ENCODE data around the gene DEFB131B.
A peak's percentile ranks its signal among the peaks of the same experiment; 100 is the strongest.
"Not testable (repeated sequence)": the region's sequence is repeated elsewhere in the genome, so short reads cannot be mapped to it uniquely, and the experiment has no call there.

DEFB131B gene, protein sequence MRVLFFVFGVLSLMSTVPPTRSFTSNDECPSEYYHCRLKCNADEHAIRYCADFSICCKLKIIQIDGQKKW

DNA sequence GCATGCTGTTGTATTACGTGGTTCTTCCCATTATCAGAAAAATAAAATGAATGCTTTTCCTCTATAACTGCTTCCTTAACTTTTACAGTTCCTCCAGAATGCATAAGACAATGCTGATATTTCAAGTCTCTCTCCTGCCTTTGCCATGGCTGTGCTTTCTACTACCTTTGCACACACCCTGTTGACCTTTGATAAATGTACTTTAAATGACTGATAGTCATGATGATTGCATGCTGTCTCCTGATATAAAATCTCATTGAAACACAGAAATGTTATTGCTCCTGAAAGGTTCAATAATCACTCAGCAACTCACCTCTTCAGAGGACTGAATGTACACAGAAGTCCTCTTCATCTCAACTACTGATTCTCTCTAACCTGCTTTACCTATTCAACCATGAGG lies at the start of gene DEFB131B:
DEFB131B (plus strand) TSS at position 395 of the 400 bp plus-strand sequence; CDS start at position 395, 0 bp downstream.
- DNase-seq, result not testable (repeated sequence)

DNA sequence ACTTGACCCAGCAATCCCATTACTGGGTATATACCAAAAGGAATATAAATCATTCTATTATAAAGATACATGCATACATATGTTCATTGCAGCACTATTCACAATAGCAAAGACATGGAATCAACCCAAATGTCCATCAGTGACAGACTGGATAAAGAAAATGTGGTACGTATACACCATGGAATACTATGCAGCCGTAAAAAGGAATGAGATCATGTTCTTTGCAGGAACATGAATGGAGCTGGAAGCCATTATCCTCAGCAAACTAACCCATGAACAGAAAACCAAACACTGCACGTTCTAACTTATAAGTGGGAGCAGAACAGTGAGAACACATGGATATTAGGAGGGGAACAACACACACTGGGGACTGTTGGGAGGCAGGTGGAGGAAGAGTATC lies 49.0 kb upstream of the DEFB131B start:
- DNase-seq, result not testable (repeated sequence)

DNA sequence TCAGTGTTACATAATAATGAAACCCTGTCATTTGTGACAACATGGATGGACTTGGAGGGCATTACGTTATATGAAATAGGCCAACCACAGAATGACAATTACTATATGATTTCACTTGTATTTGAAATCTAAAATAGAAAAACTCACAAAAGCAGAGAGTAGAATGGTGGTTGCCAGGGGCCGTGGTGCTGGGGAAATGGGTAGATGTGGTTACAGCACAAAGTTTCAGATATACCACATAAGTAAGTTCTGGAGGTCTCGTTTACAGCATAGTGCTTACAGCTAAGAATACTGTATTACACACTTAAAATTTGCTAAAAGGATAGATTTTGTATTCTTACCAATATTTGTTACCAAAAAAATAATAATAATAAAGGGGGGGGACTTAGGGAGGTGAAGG lies 48.6 kb upstream of the DEFB131B start:
- not testable (repeated sequence) for DNase-seq

GRCh38 chr11:71832811-71833210 lies 45.4 kb upstream of the DEFB131B start, which contains the start of gene DEFB108B:
DEFB108B (plus strand) TSS chr11:71833200; CDS start chr11:71833200, 0 bp downstream.
- not testable (repeated sequence) for DNase-seq

DNA sequence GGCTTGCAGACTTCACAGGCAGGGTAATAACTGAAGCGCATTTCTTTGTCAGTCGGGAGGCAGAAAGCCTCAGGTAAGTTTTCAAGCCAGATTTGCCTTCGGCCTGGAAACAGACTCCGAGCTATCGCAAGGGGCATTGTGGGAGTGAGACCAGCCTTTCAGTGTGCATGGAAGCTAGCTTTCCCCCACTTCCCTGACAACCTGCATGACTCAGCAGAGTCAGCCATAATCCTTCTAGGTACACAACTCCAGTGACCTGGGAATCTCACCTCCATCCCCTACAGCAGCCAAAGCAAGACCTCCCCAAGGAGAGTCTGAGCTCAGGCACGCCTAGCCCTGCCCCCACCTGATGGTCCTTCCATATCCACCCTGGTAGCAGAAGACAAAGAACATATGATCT lies 35.5 kb upstream of the DEFB131B start:
- not testable (repeated sequence) for DNase-seq

DNA sequence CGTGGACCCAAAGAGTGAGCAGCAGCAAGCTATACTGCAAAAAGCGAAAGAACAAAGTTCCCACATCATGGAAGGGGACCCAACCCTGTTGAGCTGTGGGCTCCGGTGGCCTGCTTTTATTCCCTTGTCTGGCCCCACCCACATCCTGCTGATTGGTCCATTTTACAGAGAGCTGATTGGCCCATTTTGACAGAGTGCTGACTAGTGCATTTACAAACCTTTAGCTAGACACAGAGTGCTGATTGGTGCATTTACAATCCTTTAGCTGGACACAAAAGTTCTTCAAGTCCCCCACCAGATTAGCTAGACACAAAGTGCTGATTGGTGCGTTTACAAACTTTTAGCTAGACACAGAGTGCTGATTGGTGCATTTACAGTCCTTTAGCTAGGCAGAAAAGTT lies 34.9 kb upstream of the DEFB131B start:
- DNase-seq, result not testable (repeated sequence)

- DNase-seq, result no peak
Measured at GRCh38 chr11:71843858-71844257, 34.4 kb upstream of the DEFB131B start.

- not testable (repeated sequence) for DNase-seq
Measured at GRCh38 chr11:71853895-71854294, 24.4 kb upstream of the DEFB131B start.

GRCh38 chr11:71855880-71856279 lies 22.4 kb upstream of the DEFB131B start:
- DNase-seq, result not testable (repeated sequence)

GRCh38 chr11:71860835-71861234 lies 17.4 kb upstream of the DEFB131B start:
- not testable (repeated sequence) for DNase-seq

DNA sequence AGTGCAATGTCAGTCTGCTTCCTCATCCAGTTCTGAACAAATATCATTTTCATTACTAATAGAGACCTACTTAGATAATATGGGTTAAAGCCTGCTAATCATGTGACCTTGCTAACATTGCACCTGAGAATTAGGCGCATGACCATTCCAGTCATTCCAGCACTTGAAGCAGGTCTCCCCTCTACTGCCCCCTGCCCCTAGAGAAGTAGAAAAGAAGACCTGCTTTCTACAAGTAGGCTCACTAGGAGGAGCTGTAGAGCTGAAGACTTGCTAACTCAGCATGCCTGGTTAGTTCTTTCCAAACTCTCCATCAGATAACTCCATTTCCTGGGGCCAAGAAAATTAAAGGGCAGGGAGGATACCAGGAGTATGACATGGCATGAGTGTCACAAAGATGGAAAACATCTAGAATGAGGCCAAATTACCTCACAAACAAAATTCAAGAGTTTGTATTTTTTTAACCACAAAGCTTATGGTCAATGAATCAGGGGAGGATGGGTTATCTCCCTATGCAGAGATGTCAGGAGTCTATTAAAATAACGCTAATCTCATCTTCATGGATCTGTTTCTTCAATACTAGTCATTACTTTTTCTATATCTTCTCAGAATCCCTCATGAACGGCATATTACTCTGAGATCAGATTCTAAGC lies 14.2 kb upstream of the DEFB131B start:
- DNase-seq, result peak; percentile 44

GRCh38 chr11:71867209-71867608 lies 11.0 kb upstream of the DEFB131B start:
- not testable (repeated sequence) for DNase-seq

GRCh38 chr11:71869931-71870330 lies 8.3 kb upstream of the DEFB131B start:
- DNase-seq, result not testable (repeated sequence)

DNA sequence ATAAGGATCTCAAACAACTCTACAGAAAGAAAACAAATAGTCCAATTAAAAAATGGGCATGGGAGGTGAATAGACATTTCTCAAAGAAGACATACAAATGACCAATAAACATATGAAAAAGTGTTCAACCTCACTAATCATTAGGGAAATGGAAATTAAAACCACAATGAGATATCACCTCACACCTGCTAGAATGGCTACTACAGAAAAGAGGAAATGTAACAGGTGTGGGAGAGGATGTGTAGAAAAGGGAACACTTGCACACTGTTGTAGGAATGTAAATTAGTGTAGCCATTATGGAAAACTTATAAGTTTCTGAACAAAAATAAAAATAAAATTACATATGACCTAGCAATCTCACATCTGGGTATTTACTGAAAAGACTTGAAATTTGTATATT lies 7.6 kb upstream of the DEFB131B start:
- DNase-seq, result not testable (repeated sequence)

DNA sequence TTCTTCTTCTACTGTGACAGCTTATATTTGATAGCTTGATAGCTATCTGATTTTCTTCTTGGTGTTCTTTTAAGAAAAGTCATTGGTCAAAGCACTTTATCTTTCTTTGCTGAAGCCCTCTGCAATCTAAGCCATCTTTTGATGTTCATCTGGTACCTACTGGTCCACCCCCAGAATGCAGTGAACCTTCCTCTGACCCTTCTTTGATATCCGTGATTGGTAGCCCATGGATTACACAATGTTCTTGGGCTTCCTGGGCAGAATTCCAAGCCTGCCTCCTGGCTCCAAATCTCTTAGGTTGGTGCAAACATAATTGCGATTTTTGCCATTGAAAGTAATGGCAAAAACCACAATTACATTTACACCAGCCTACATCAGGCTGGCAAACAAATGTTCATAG lies 2.0 kb upstream of the DEFB131B start:
- DNase-seq, result not testable (repeated sequence)

GRCh38 chr11:71885806-71886205 lies 7.6 kb downstream of the DEFB131B start:
- DNase-seq, result not testable (repeated sequence)

- not testable (repeated sequence) for DNase-seq
Measured at GRCh38 chr11:71888335-71889010, 10.2 kb downstream of the DEFB131B start.

- not testable (repeated sequence) for DNase-seq
Measured at GRCh38 chr11:71889181-71889872, 11.1 kb downstream of the DEFB131B start.

DNA sequence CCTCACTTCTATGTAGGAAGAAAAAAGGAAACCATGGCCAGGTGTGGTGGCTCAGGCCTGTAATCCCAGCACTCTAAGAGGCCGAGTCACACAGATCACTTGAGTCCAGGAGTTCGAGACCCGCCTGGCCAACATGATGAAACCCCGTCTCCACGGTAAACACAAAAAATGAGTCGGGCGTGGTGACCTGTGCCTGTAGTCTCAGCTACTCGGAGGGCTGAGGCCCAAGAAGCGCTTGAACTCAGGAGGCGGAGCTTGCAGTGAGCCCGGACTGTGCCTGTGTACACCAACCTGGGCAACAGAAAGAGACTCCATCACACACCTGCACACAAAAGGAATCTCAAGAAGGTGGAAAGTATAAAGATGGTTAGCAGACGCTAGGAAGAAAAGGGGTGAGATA lies 17.7 kb downstream of the DEFB131B start:
- no peak for DNase-seq

GRCh38 chr11:71901137-71901536 lies 22.9 kb downstream of the DEFB131B start:
- DNase-seq, result not testable (repeated sequence)

DNA sequence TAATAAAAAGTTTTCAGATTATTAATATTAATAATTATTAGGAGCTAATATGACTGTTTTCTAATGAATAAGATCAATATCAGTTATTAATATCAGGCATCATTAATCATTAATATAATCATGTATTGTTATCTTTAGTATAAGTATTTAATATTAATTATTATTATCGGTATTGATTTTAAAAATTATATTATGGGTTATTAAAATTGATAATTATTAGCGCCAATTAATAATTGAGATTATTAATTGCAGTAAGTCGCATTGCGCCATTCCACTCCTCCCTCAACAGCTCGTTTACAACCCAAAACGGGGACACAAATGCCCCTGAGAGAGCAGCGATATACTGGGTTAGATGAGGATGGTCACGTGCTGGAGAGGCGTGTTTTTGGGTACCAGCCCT lies 30.0 kb downstream of the DEFB131B start:
- DNase-seq, result no peak

DNA sequence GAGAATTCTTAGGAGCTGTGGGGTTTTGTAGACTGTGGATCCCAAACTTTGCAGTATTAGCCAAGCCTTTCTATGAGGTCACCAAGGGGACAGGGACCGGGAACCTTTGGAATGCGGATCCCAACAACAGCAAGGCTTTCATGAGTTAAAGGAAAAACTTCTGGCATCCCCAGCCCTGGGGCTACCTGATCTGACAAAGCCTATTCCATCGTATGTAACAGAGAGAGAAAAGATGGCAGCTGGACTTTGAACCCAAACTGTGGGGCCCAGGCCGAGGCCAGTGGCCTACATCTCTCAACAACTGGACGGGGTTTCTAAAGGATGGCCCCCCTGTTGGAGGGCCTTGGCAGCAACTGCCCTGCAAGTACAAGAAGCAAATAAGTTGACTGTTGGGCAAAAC lies 32.5 kb downstream of the DEFB131B start:
- DNase-seq, result not testable (repeated sequence)

DNA sequence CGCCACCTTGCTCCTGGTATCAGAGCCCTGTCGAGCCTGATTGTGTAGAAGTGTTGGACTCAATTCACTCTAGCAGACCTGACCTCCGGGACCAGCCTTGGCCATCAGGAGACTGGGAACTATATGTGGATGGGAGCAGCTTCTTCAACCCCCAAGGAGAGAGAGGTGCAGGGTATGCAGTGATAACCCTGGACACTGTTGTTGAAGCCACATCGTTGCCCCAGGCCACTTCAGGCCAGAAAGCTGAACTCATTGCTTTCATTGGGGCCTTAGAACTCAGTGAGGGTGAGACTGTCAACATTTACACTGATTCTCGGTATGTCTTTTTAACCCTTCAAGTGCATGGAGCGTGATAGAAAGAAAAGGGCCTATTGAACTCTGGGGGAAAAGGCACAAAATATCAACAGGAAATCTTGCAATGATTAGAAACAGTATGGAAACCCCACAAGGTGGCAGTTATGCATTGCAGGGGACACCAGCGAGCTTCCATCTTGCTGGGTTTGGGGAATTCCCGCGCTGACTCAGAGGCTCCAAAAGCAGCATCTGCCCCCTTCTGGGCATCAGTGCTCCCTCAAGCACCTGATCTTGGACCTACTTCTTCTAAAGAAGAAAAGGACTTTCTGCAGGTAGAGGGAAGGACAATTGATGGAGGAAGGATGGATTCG lies 33.2 kb downstream of the DEFB131B start:
- DNase-seq, result not testable (repeated sequence)
